Right lung (tissue), 10 donors: ENCODE results near the gene TBX3. TPM values are rescaled to one million over a fixed set of nuclear protein-coding genes. Genes with fewer than 3 reads are reported as not detected.
"Not testable (repeated sequence)": the region's sequence is repeated elsewhere in the genome, so short reads cannot be mapped to it uniquely, and the experiment has no call there.

ENCODE experiments used
- DNase-seq, 2 donors: peaks; one replicate each; pipeline ENCODE4 v3.0.0-alpha.2; 2013
- long read RNA-seq, 8 donors: transcript quantifications; one replicate each; lab custom pipeline, GENCODE V29; 2026
- polyA plus RNA-seq, 5 donors: library from polyadenylated mRNA; unstranded; fragments of 120-200 nt; gene quantifications; one replicate each; pipeline versions ENCODE4 v1.2.1 to v1.2.3, GENCODE V29; 2013; ENCODE audit warnings: inconsistent platforms in 1 of 5, low replicate concordance in 1 of 5; ENCODE audit not compliant: insufficient read length in 5 of 5, insufficient read depth in 1 of 5

The TBX3 gene
- 100 to 1,000 TPM in 2 of 5 donors, 10 to 100 TPM in 3; 77.7 to 119 (median 99.3) TPM for polyA plus RNA-seq
- long read RNA-seq, donor 1, full-length matches to known transcripts = 20 of 74 reads
- long read RNA-seq, donor 1, partial matches to known transcripts = 54 of 74 reads
- long read RNA-seq, donor 1, other reads (novel, unspliced or antisense) = 0 of 74 reads
- long read RNA-seq, donor 2, full-length matches to known transcripts = 7 of 15 reads
- long read RNA-seq, donor 2, partial matches to known transcripts = 8 of 15 reads
- long read RNA-seq, donor 2, other reads (novel, unspliced or antisense) = 0 of 15 reads
- long read RNA-seq, donor 3, full-length matches to known transcripts = 6 of 42 reads
- long read RNA-seq, donor 3, partial matches to known transcripts = 36 of 42 reads
- long read RNA-seq, donor 3, other reads (novel, unspliced or antisense) = 0 of 42 reads
- long read RNA-seq, donor 4, full-length matches to known transcripts = 11 of 38 reads
- long read RNA-seq, donor 4, partial matches to known transcripts = 27 of 38 reads
- long read RNA-seq, donor 4, other reads (novel, unspliced or antisense) = 0 of 38 reads
- long read RNA-seq, donor 5, full-length matches to known transcripts = 16 of 51 reads
- long read RNA-seq, donor 5, partial matches to known transcripts = 35 of 51 reads
- long read RNA-seq, donor 5, other reads (novel, unspliced or antisense) = 0 of 51 reads
- long read RNA-seq, donor 6, full-length matches to known transcripts = 25 of 46 reads
- long read RNA-seq, donor 6, partial matches to known transcripts = 21 of 46 reads
- long read RNA-seq, donor 6, other reads (novel, unspliced or antisense) = 0 of 46 reads
- long read RNA-seq, donor 7, full-length matches to known transcripts = 19 of 29 reads
- long read RNA-seq, donor 7, partial matches to known transcripts = 10 of 29 reads
- long read RNA-seq, donor 7, other reads (novel, unspliced or antisense) = 0 of 29 reads
- long read RNA-seq, donor 8, full-length matches to known transcripts = 4 of 12 reads
- long read RNA-seq, donor 8, partial matches to known transcripts = 8 of 12 reads
- long read RNA-seq, donor 8, other reads (novel, unspliced or antisense) = 0 of 12 reads

- DNase-seq = peak; percentile 96 to 97
These were observed at the start of gene TBX3 for GRCh38 chr12:114684098-114684869. TBX3 (minus strand) TSS chr12:114684175; CDS start chr12:114683200, 975 bp downstream.

GRCh38 chr12:114732426-114733030 is 48.6 kb upstream of the TBX3 start:
- no peak for DNase-seq

- DNase-seq = no peak
These were observed 45.8 kb upstream of the TBX3 start for GRCh38 chr12:114729731-114730130.

DNA sequence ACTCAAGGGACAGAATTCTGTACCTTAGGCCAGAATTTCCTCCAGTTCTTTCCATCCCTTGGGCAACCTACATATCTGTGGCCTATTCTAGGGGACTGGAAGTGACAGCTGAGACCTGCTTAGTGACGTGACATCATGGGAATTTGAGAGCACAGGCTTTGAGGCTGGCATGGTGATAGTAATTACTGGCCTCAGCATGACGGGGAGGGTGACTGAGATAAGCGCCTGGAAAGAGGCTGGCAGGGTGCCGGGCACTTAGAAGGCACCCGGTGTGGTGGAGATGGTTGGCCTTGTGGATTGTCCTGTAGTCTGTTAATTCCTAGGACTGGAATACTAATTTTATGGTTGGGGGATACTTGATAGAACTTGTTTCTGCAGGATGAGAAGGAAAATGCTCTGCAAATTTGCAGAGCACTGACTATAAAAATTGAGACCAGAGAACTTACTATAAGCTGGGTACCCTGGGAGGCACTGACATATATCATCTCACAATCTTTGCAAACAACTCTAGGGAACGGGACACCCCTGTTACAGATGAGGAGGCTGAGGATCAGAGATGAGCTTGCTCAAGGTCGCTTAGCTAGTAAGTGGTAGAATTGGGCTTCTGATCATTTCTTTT is 42.2 kb upstream of the TBX3 start:
- no peak for DNase-seq

- not testable (repeated sequence) for DNase-seq
These were observed 38.2 kb upstream of the TBX3 start for GRCh38 chr12:114722176-114722575.

GRCh38 chr12:114721266-114721665 is 37.3 kb upstream of the TBX3 start:
- DNase-seq = no peak

DNA sequence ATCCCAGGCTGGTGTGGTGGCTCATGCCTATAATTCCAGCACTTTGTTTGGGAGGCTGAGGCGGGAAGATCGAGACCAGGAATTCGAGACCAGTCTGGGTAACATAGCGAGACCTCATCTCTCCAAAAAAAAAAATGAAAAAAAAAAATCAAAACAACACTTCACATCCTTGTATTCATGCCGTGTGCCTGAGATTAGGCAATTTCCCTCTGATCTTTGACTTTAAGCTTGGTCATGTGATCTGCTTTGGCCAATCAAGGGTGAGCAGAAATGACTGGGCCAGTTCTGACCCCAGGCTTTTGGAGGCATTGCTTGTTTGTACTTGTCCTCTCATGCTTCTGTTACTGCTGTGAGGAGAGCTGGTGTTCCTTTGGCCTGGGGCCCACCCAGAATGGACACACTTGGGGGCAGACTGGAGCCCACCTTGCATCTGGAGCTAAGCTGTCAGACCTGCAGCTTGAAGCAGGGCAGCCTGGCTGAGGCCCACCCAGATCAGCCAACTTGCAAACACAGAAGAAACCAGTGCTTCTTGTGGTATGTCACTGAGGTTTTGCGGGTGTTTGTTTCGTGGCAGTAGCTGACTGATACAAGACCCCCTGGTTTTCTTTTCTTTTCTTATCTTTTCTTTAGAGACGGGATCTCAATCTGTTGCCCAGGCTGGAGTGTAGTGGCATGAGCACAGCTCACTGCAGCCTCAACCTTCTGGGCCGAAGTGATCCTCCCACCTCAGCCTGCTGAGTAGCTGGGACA is 29.7 kb upstream of the TBX3 start:
- DNase-seq = no peak

DNA sequence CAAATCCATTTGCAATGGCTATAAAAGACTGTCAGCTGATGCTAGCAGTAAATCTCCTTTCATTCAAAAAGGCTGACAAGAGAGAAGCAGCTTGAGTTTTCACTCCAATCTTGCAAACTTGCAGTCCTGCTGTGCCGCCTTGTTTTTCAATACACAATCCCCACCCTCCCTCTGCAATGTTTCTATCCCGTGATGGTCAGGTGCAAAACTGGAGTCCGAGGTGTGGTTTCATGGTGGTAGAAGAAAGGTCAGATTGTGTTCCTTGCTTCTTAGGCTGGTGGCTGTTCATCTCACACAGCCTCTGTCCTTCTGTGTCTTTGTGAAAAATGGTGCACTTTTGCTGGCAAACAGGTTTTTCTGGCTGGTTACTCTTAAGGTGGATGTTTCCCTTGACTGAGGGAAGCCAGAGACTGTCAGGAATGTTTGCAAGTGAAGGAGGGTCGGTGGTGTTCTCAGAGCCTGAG is 27.7 kb upstream of the TBX3 start:
- no peak for DNase-seq

DNA sequence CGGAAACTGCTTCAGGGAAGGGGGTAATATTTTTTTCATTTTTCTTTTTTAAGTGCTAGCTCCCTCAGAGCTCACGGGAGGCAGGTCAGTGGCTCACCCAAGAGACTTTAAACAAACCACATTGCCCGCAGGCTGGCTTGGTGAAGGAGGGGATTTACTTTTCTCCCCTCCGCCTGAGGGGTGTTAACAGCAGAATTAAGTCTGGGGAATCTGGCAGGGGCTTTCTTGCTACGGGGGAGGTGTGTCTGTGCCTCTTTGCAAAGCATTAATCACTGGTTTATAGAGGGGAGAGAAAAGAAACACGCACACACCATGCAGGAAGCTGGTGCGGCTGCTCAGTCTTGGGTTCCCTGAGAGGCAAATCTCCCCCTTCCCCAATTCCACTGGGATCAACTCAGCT is 26.2 kb upstream of the TBX3 start:
- DNase-seq = no peak

- DNase-seq = no peak
These were observed 25.1 kb upstream of the TBX3 start for GRCh38 chr12:114709112-114709511.

- not testable (repeated sequence) for DNase-seq
These were observed 24.6 kb upstream of the TBX3 start for GRCh38 chr12:114708598-114708997.

DNA sequence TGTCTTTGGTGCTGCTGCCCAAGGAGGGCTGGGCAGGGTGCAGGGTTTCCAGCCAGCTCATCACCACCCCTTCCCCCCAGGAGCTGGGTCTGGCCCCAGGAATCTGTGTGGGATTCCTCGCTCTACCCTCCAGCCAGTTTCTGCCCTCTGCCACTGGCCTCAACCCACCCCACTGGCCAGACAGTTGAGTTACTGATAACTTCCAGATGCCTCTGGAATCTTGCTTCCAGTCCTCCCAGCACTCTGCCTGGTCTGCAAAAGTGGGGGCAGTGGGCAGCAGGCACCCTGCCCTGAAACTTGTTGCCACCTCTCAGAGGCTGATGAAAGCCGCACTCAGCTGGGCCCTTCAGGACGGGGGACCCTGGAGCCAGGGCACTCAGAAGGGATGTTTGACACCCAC is 20.1 kb upstream of the TBX3 start:
- no peak for DNase-seq

- DNase-seq = no peak
These were observed 19.1 kb upstream of the TBX3 start for GRCh38 chr12:114703060-114703493.

DNA sequence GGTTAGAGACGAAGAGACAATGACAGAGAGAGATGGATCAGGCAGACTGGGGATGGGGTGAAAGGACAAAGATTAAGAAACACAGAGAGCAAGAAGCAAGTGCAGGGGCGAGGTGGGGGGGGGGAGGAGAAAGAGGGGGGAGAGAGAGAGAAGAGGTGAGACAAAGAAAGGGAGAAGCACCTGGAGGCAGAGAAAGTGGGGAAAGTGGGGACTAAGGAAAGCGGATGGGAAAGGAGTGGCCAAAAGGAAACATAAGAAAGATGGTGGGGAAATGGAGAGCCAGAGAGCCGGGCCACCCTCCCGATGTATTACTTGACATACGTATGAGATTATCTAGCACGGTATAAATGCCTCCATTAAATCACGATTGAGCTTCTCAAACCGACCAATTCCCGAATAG is 18.5 kb upstream of the TBX3 start:
- no peak for DNase-seq

GRCh38 chr12:114701553-114701952 is 17.6 kb upstream of the TBX3 start:
- DNase-seq = no peak

- no peak for DNase-seq
These were observed 17.1 kb upstream of the TBX3 start for GRCh38 chr12:114701104-114701414.

DNA sequence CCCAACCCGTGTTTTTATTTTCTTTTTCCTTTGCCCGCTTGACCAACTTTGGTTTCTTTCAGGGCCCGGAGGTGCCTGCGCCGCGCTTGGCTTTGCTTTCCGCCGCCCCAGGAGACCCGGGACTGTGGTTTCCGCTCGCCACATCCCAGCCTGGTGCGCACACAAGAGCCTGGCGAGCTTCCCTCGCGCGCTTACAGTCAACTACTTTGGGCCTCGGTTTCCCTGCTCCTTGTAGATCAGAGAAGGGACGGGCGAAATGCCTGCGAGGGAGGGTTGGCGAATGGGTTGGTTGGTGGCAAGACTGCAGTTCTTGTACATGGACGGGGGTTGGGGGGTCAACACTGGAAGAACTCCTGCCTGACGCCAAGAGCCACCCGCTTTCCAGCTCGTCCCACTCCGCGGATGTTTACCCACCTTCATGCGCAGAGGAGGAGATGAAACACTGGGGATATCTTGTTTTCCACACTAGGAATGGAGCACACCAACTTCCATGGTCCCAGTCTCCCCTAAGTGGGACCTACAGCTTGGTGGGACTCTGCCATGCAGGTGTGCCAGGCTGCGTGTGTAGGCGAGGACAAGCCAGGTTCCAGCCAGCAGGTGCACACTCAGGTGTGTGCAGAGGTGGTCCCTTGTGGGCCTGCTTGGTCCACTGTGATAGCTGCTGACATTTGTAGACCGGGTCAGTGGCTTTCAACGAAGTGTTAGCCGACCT is 16.6 kb upstream of the TBX3 start:
- DNase-seq = no peak

DNA sequence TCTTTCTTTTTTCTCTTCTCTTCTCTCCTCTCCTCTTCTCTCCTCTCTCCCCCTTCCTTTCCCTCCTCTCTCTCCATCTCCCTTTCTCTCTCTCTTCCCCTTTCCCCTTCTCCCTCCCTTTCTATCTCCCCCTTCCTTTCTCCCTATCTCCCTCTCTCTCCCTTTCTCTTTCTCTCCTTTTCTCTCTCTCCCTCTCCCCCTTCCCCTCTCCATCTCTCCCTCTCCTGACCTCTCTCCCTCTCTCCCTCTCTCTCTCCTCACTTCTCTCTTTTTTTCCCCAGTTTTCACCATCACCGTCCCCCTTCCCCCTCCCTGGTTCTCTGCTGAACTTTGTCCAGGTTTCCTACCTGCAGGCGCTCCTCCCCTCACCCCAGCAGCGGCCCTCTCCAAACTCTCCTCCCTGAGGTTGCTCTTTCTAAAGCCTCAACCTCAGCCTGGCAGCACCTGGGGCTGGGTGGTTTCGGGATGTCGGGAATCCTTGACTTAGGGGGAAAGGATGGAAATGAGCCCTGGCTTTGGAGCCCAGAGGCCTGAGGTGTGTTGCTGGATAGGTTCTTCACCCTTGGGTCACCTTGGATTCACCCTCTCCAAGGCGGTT is 14.7 kb upstream of the TBX3 start:
- DNase-seq = no peak
